Esophagus squamous epithelium (tissue), 5 donors: ENCODE results near the gene FAM110D. TPM values are rescaled to one million over a fixed set of nuclear protein-coding genes. Genes with fewer than 3 reads are reported as not detected.

ENCODE experiments used
- DNase-seq: peaks from one replicate; lab custom pipeline; 2025; lab: John Stamatoyannopoulos, UW
- H3K27ac ChIP-seq, 4 donors: fragments of 200-600 bp; sonication (generic); one replicate each; pipeline ENCODE4 v1.5.1; 2016 to 2019; ENCODE audit warnings: mild to moderate bottlenecking in 1 of 4
- H3K27me3 ChIP-seq, 4 donors: fragments of 200-600 bp; sonication (generic); 1 replicate in 3 of 4; 2 replicates in 1 of 4; pipeline versions ENCODE4 v1.5.1 to v1.6.0; 2017 to 2021; ENCODE audit warnings: antibody characterized with exemption in 1 of 4
- H3K36me3 ChIP-seq, 3 donors: fragments of 200-600 bp; sonication (generic); one replicate each; pipeline ENCODE4 v1.5.1; 2016 to 2019
- H3K4me1 ChIP-seq, 3 donors: fragments of 200-600 bp; sonication (generic); one replicate each; pipeline ENCODE4 v1.5.1; 2017 to 2019
- H3K4me3 ChIP-seq, 4 donors: fragments of 200-600 bp; sonication (generic); 1 replicate in 3 of 4; 2 replicates in 1 of 4; pipeline ENCODE4 v1.5.1; 2016 to 2019; ENCODE audit warnings: mild to moderate bottlenecking in 2 of 4, moderate library complexity in 1 of 4
- H3K9me3 ChIP-seq, 3 donors: fragments of 200-600 bp; sonication (generic); one replicate each; pipeline ENCODE4 v1.5.1; 2016 to 2019
- CTCF ChIP-seq, 6 experiments: fragments of 450-650 bp in 4 of 6; fragments of 200-600 bp in 2 of 6; sonication (generic) in 2 of 6; IDR thresholded peaks; one replicate each; pipeline ENCODE4 v1.5.1; 2016 to 2019; ENCODE audit warnings: antibody characterized with exemption in 6 of 6, mild to moderate bottlenecking in 4 of 6, moderate library complexity in 4 of 6
- POLR2A ChIP-seq, 4 donors: fragments of 450-650 bp; IDR thresholded peaks; one replicate each; pipeline ENCODE4 v1.6.1; 2017; ENCODE audit warnings: antibody characterized with exemption in 4 of 4, mild to moderate bottlenecking in 4 of 4, moderate library complexity in 3 of 4
- WGBS, 2 donors: methylation state at CpG; one replicate each; pipeline ENCODE4 v1.1.5; 2018; 5-methylcytosine and 5-hydroxymethylcytosine counted together
- intact Hi-C: fragments of 100-400 bp; cut with DNase I; formaldehyde crosslinking; loops from one replicate; pipeline ENCODE4 v1.15.0; 2022
- total RNA-seq, 4 donors: library from RNA; depleted of rRNA; stranded (reverse); fragments of >200 nt; gene quantifications; one replicate each; pipeline ENCODE4 v1.1.0, GENCODE V29; 2016
- donor health status: DM: yes; HTN: yes; CAD: no.

The FAM110D gene
- total RNA-seq, 4 donors from 2014 or later = 0.23 to 5.1 (median 2.0) TPM

GRCh38 chr1:26212726-26213125 lies 53.8 kb downstream of the FAM110D start:
- no peak overlapping the region for H3K4me3 ChIP-seq
- no peaks in the 10 kb centered on the region for H3K36me3 ChIP-seq
- peaks cover 0 to 3% (median 0%) of the 10 kb centered on the region in 4 donors for H3K27me3 ChIP-seq
- H3K9me3 ChIP-seq = no peaks in the 10 kb centered on the region
- TF ChIP-seq POLR2A (IDR thresholded peaks at IDR 0.05) = no peak
- no peaks in the 10 kb centered on the region for H3K4me1 ChIP-seq
- H3K27ac ChIP-seq = no peak overlapping the region
- DNase-seq = no peak
- intact Hi-C loops = no loop called here
- 81 to 89% methylated on average over 5 of the region's 5 CpGs for WGBS, 2 donors

- Histone ChIP-seq H3K27ac (no peak overlapping the region), H3K4me3 (no peak overlapping the region), H3K27me3 (peaks cover 0 to 6% (median 0%) of the 10 kb centered on the region in 4 donors), H3K9me3 (no peaks in the 10 kb centered on the region), H3K4me1 (no peaks in the 10 kb centered on the region), H3K36me3 (no peaks in the 10 kb centered on the region)
- intact Hi-C loops = no loop called here
- no peak for TF ChIP-seq CTCF (IDR thresholded peaks at IDR 0.05)
- TF ChIP-seq POLR2A (IDR thresholded peaks at IDR 0.05) = no peak
- WGBS, 2 donors = 62 to 71% methylated on average over 4 to 5 of the region's 6 CpGs
- no peak for DNase-seq
Observed at GRCh38 chr1:26213335-26213905, 54.5 kb downstream of the FAM110D start.

Other genes with a start within 250 kb of the FAM110D start
- gene PAFAH2, start 161.0 kb upstream of the FAM110D start, total RNA-seq = 10 to 100 TPM in 3 of 4 donors, 1 to 10 TPM in 1; 8.3 to 17.2 (median 11.7) TPM
- not detected for gene EXTL1, start 137.3 kb upstream of the FAM110D start, total RNA-seq
- gene SLC30A2, start 113.0 kb upstream of the FAM110D start, total RNA-seq = not detected
- 1 to 10 TPM in 1 of 4 donors, under 1 TPM in 1, not detected in 2; 0.23 to 1.7 TPM for gene TRIM63, start 91.4 kb upstream of the FAM110D start, total RNA-seq
- gene PDIK1L, start 47.3 kb upstream of the FAM110D start, total RNA-seq = 10 to 100 TPM in 2 of 4 donors, 1 to 10 TPM in 2; 5.6 to 14.0 (median 8.3) TPM
- not detected for gene C1orf232, start 9.9 kb downstream of the FAM110D start, total RNA-seq
- gene ZNF593, start 10.8 kb downstream of the FAM110D start, total RNA-seq = 10 to 100 TPM; 19.2 to 45.6 (median 24.7) TPM
- gene ZNF593OS, start 12.8 kb downstream of the FAM110D start, total RNA-seq = not detected
- gene CNKSR1, start 18.4 kb downstream of the FAM110D start, total RNA-seq = 10 to 100 TPM; 17.8 to 43.3 (median 25.9) TPM
- not detected for gene CATSPER4, start 31.5 kb downstream of the FAM110D start, total RNA-seq
- gene CEP85, start 75.1 kb downstream of the FAM110D start, total RNA-seq = 10 to 100 TPM in 3 of 4 donors, 1 to 10 TPM in 1; 7.5 to 14.7 (median 12.5) TPM
- gene SH3BGRL3, start 121.0 kb downstream of the FAM110D start, total RNA-seq = 100 to 1,000 TPM in 2 of 4 donors, 10 to 100 TPM in 2; 76.9 to 163 (median 106) TPM
- gene UBXN11, start 147.6 kb downstream of the FAM110D start, total RNA-seq = 1 to 10 TPM; 3.2 to 9.2 (median 3.7) TPM
- 10 to 100 TPM in 2 of 4 donors, 1 to 10 TPM in 2; 1.9 to 22.1 (median 9.4) TPM for gene CD52, start 158.9 kb downstream of the FAM110D start, total RNA-seq
- gene CRYBG2, start 195.1 kb downstream of the FAM110D start, total RNA-seq = 100 to 1,000 TPM in 3 of 4 donors, 10 to 100 TPM in 1; 35.8 to 305 (median 122) TPM
- under 1 TPM in 2 of 4 donors, not detected in 2; 0.26 to 0.95 TPM for gene ZNF683, start 213.7 kb downstream of the FAM110D start, total RNA-seq